PC-3 (cell line): ENCODE data around the gene ALDH3B2. TPM values are rescaled to one million over a fixed set of nuclear protein-coding genes. Genes with fewer than 3 reads are reported as not detected.
A peak's percentile ranks its signal among the peaks of the same experiment; 100 is the strongest.
"Not testable (repeated sequence)": the region's sequence is repeated elsewhere in the genome, so short reads cannot be mapped to it uniquely, and the experiment has no call there.

ENCODE experiments used
- ATAC-seq: fragments of 200-7000 bp; cut with Tn5 transposase; 2 replicates; pipeline ENCODE4 v1.9.1; 2020; ENCODE audit warnings: mild to moderate bottlenecking, moderate library complexity
- BruUV-seq: library from RNA; stranded (reverse); fragments of 400-500 nt; replicated peaks from 2 replicates; lab custom pipeline; 2021; lab: Mats Ljungman, UMichigan
- CTCF ChIA-PET: fragments of 300-600 bp; sonication (Branson Sonifier 250); formaldehyde crosslinking; loops from one replicate; lab custom pipeline; 2022; ENCODE audit warnings: antibody characterized with exemption; lab: Charles Lee
- POLR2A ChIA-PET: fragments of 300-600 bp; sonication (Branson Sonifier 250); formaldehyde crosslinking; loops from one replicate; lab custom pipeline; 2022; ENCODE audit warnings: antibody characterized with exemption; ENCODE audit not compliant: unreplicated experiment; lab: Charles Lee
- DNase-seq: peaks from one replicate; pipeline ENCODE4 v3.0.0-alpha.2; 2015
- H2AFZ ChIP-seq: fragments of 300-600 bp; sonication (generic); 2 replicates; pipeline ENCODE4 v1.6.0; 2016; ENCODE audit warnings: antibody characterized with exemption, low read length
- H3F3A ChIP-seq: fragments of 300-600 bp; sonication (generic); one replicate; pipeline ENCODE4 v1.6.0; 2017; ENCODE audit warnings: antibody characterized with exemption, low read length, control low read depth, mild to moderate bottlenecking; ENCODE audit not compliant: unreplicated experiment
- H3K27ac ChIP-seq: fragments of 300-600 bp; sonication (generic); 2 replicates; pipeline ENCODE4 v1.5.1; 2016; ENCODE audit warnings: mild to moderate bottlenecking, low read length
- H3K27me3 ChIP-seq: fragments of 300-600 bp; sonication (generic); 2 replicates; pipeline ENCODE4 v1.6.1; 2016; ENCODE audit warnings: low read length, mixed read lengths
- H3K36me3 ChIP-seq: fragments of 300-600 bp; sonication (generic); 2 replicates; pipeline ENCODE4 v1.6.1; 2016; ENCODE audit warnings: low read depth, mixed run types, low read length, mixed read lengths
- H3K4me1 ChIP-seq: fragments of 300-600 bp; sonication (generic); 2 replicates; pipeline ENCODE4 v1.5.1; 2016; ENCODE audit warnings: low read length; ENCODE audit not compliant: insufficient read depth
- H3K4me2 ChIP-seq: fragments of 300-600 bp; sonication (generic); 2 replicates; pipeline ENCODE4 v1.6.0; 2016; ENCODE audit warnings: low read length
- H3K4me3 ChIP-seq: fragments of 300-600 bp; sonication (generic); 2 replicates; pipeline ENCODE4 v1.5.1; 2016; ENCODE audit warnings: mild to moderate bottlenecking, low read length, mixed read lengths
- H3K79me2 ChIP-seq: fragments of 300-600 bp; sonication (generic); 2 replicates; pipeline ENCODE4 v1.6.1; 2017; ENCODE audit warnings: low read length, mixed read lengths
- H3K9ac ChIP-seq: fragments of 300-600 bp; sonication (generic); 2 replicates; pipeline ENCODE4 v1.6.0; 2016; ENCODE audit warnings: mild to moderate bottlenecking, low read length
- H3K9me2 ChIP-seq: fragments of 300-600 bp; sonication (generic); replicated peaks from 2 replicates; pipeline ENCODE4 v1.6.1; 2016; ENCODE audit warnings: mixed run types, low read length, mixed read lengths
- H3K9me3 ChIP-seq: fragments of 300-600 bp; sonication (generic); 2 replicates; pipeline ENCODE4 v1.6.1; 2016; ENCODE audit warnings: low read length, mixed read lengths
- H4K20me1 ChIP-seq: fragments of 300-600 bp; sonication (generic); 2 replicates; pipeline ENCODE4 v1.6.1; 2016; ENCODE audit warnings: low read length, mixed read lengths
- CTCF ChIP-seq: fragments of 300-600 bp; sonication (generic); conservative IDR thresholded peaks from 2 replicates; pipeline ENCODE4 v1.5.1; 2017; ENCODE audit warnings: antibody characterized with exemption, low read depth, mild to moderate bottlenecking, low read length
- intact Hi-C: fragments of 100-400 bp; cut with micrococcal nuclease; formaldehyde crosslinking; loops from 2 replicates; pipeline ENCODE4 v1.9.0; 2023
- total RNA-seq: library from RNA; depleted of rRNA; stranded (reverse); fragments of >200 nt; gene quantifications from 2 replicates; pipeline ENCODE4 v1.2.3, GENCODE V29; 2014

Gene ALDH3B2
- total RNA-seq, 1 experiment from 2014 or later, result not detected

GRCh38 chr11:67713892-67714509 is 39.6 kb upstream of the ALDH3B2 start:
- DNase-seq, H3K9me3 ChIP-seq, H3K4me2 ChIP-seq, H3K4me1 ChIP-seq, CTCF ChIA-PET, H3K9ac ChIP-seq, H3K36me3 ChIP-seq, H3K79me2 ChIP-seq, BruUV-seq, intact Hi-C loops, H3K27me3 ChIP-seq, H3K4me3 ChIP-seq, H3K27ac ChIP-seq, POLR2A ChIA-PET, H2AFZ ChIP-seq, H3K9me2 ChIP-seq, ATAC-seq, H4K20me1 ChIP-seq, H3F3A ChIP-seq: not testable (repeated sequence)
- TF ChIP-seq CTCF, result 0 out of 2 replicates have a peak, but pooled peaks have one; percentile 28

DNA sequence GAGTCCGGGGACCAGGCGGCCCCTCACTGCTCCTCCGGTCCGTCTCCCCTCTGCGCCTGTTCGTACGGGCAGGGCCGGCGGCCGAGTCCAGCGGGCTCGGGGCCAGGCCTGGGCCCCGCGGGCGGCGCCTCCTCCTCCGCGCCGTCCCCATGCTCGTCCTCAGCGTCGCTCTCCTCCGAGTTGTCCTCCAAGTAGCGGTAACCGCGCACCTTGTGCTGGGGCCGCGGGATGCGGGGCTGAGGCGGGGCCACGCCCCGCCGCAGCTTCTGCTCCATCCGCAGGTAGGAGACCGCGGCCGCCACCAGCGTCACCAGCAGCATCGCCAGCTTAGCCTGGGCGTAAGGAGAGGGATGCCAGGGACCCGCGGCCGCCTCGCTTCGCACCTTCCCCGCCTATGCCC is 37.3 kb upstream of the ALDH3B2 start:
- H3K36me3 ChIP-seq, H3K27ac ChIP-seq, H4K20me1 ChIP-seq, H3K27me3 ChIP-seq, H3K4me1 ChIP-seq, H3K79me2 ChIP-seq, CTCF ChIA-PET, H2AFZ ChIP-seq, H3K9me3 ChIP-seq, POLR2A ChIA-PET, H3K4me2 ChIP-seq, H3K4me3 ChIP-seq, intact Hi-C loops, H3K9me2 ChIP-seq, H3K9ac ChIP-seq, DNase-seq, H3F3A ChIP-seq, BruUV-seq, ATAC-seq: not testable (repeated sequence)

DNA sequence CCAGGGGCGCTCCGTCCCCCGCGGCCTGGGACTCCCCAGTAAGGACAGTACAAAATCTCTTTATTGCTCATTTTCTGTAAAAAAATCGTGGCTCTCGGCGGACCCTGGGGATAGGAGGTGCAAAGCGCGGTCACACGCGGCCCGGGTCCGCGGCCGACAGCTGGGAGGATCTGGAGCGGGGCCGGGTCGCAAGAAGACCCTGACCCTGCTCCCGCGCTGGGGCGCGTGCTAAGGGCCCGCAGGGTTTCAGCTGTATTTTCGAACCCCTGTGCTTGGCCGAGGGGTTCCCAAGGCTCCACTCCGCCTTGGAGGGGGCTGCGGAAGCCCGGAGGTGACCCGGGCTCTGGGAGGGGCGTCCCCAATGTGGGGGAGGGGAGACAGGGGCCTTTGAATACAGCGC is 36.8 kb upstream of the ALDH3B2 start:
- BruUV-seq, H2AFZ ChIP-seq, ATAC-seq, H3K27ac ChIP-seq, H3K4me1 ChIP-seq, H4K20me1 ChIP-seq, H3F3A ChIP-seq, POLR2A ChIA-PET, H3K4me2 ChIP-seq, DNase-seq, H3K79me2 ChIP-seq, intact Hi-C loops, H3K36me3 ChIP-seq, H3K4me3 ChIP-seq, H3K9ac ChIP-seq, CTCF ChIA-PET, H3K27me3 ChIP-seq, H3K9me2 ChIP-seq, H3K9me3 ChIP-seq: not testable (repeated sequence)

DNA sequence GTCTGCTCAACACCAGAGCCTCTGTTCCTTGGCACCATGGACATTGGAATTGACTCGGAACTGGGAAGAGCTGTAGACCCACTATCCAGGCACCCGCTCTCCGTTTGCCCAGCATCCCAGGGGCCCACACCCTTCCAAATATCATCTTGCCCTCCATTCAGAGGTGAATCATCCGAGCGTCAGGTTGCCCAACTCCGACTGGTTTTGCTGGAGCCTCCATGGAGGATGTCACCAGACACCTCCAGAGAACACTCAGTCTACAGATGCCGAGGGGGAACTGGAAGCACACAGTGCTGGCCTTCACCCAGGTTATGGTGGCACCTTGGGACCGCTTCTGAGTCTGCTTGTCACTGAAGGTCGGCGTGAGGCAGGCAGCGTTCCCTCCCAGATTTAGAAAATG is 35.4 kb upstream of the ALDH3B2 start:
- peak; percentile 69 for DNase-seq
- not testable (repeated sequence) for BruUV-seq

More for the DNA sequence above, 35.4 kb upstream of the ALDH3B2 start:
- H3K9me3 ChIP-seq, H2AFZ ChIP-seq, H3K9me2 ChIP-seq, H3K79me2 ChIP-seq, H3K9ac ChIP-seq, H3F3A ChIP-seq, H3K27me3 ChIP-seq, intact Hi-C loops, H4K20me1 ChIP-seq, H3K4me3 ChIP-seq, POLR2A ChIA-PET, ATAC-seq, H3K4me1 ChIP-seq, CTCF ChIA-PET, H3K36me3 ChIP-seq, H3K4me2 ChIP-seq, H3K27ac ChIP-seq: not testable (repeated sequence)
